ENCODE measurements around the gene NFX1. TPM values are rescaled to one million over a fixed set of nuclear protein-coding genes. Genes with fewer than 3 reads are reported as not detected.

Gene NFX1
- total and polyA plus RNA-seq, 9 of the 15 experiments (the other 6 are each of a cell fraction or from before 2014, with no cell fraction given), result 8.8 to 38.9 (median 26.8) TPM

GRCh38 chr9:33288235-33288634, 2.1 kb upstream of the NFX1 start:
- Histone ChIP-seq H3K79me2 (ENCODE audit: control insufficient read depth, insufficient read depth, low read length) (peaks cover 30% of the 10 kb centered on the region), H4K20me1 (replicated peaks; ENCODE audit: control insufficient read depth, insufficient read depth, low read length) (0 out of 2 replicates have a peak, but pooled peaks cover 6% of the 10 kb centered on the region), H3K27me3 (ENCODE audit: control insufficient read depth in 2 of 2, insufficient read depth in 2 of 2, low read length in 2 of 2) (no peaks in the 10 kb centered on the region), H3K4me2 (ENCODE audit: insufficient read depth, low read length) (no peak overlapping the region), H3K9me3 (replicated peaks; ENCODE audit: control insufficient read depth, insufficient read depth, low read depth, low read length) (no peaks in the 10 kb centered on the region), H3K4me3 (no peak overlapping the region), H3K36me3 (ENCODE audit: control insufficient read depth, insufficient read depth, low read length) (peaks cover 16% of the 10 kb centered on the region), H3K9ac (ENCODE audit: insufficient read depth in 1 of 2, low read depth in 2 of 2, low read length in 2 of 2) (no peak overlapping the region), H3K4me1 (replicated peaks in 1 of 2; ENCODE audit: control insufficient read depth in 2 of 2, insufficient read depth in 2 of 2, low read length in 2 of 2) (peaks cover 10 to 21% of the 10 kb centered on the region in 2 experiments; a peak in 4 of 5 replicates), H3K27ac (ENCODE audit: extremely low read depth, low read depth, low read length) (no peak overlapping the region), H3K9me1 (ENCODE audit: control insufficient read depth, insufficient read depth, low read length) (no peaks in the 10 kb centered on the region), H2AFZ (ENCODE audit: low read depth, low read length) (no peak overlapping the region)
- POLR2A ChIA-PET, result interaction anchor here (0.5 kb wide), 1 partner anchor 24 kb away, joined by 3 read pairs; the partner anchor contains the start of genes BAG1 and CHMP5
- BruUV-seq (replicated peaks), result no TSS peak
- TF ChIP-seq NR4A1 (CRISPR knock-in tag; IDR thresholded peaks at IDR 0.05) (no peak), NR4A1 (tag; IDR thresholded peaks at IDR 0.05) (no peak), ZNF699 (CRISPR knock-in tag; IDR thresholded peaks at IDR 0.05; ENCODE audit: insufficient replicate concordance) (no peak), TEAD2 (tag; IDR thresholded peaks at IDR 0.05) (no peak), ZBTB1 (CRISPR knock-in tag; IDR thresholded peaks at IDR 0.05; ENCODE audit: borderline replicate concordance, low read depth) (no peak), DIDO1 (tag; IDR thresholded peaks at IDR 0.05; ENCODE audit: low read depth) (no peak), ATF4 (CRISPR knock-in tag; IDR thresholded peaks at IDR 0.05) (no peak), ZNF584 (CRISPR knock-in tag; IDR thresholded peaks at IDR 0.05; ENCODE audit: low read depth) (no peak), CAMTA2 (CRISPR knock-in tag; conservative IDR thresholded peaks at IDR 0.05) (no peak), TCFL5 (CRISPR knock-in tag; conservative IDR thresholded peaks at IDR 0.05) (no peak), ESRRA (IDR thresholded peaks at IDR 0.05; ENCODE audit: borderline replicate concordance, low read depth) (no peak), CTCF (IDR thresholded peaks at IDR 0.05 in 2 of 3, conservative IDR thresholded peaks at IDR 0.05 in 1 of 3; ENCODE audit: insufficient read depth in 2 of 3, low read depth in 1 of 3, low read length in 3 of 3) (no peak), SMC3 (conservative IDR thresholded peaks at IDR 0.05; ENCODE audit: insufficient read depth, low read depth, low read length) (no peak), ZNF165 (CRISPR knock-in tag; IDR thresholded peaks at IDR 0.05; ENCODE audit: borderline replicate concordance) (no peak), PATZ1 (CRISPR knock-in tag; IDR thresholded peaks at IDR 0.05; ENCODE audit: borderline replicate concordance) (no peak)
- in situ Hi-C loops (cut with MboI) (no loop called here), intact Hi-C loops (cut with micrococcal nuclease) (loop anchor here (10.0 kb wide), 1 partner anchor 167 kb away; no protein-coding TSS in a partner anchor)
- FAIRE-seq, result no peak
- no peak for DNase-seq (ENCODE audit: extremely low read depth in 1 of 4, low spot score in 3 of 4)
- CTCF ChIA-PET (ENCODE audit: low intra/inter-chr PET ratio), result interaction anchor here (0.8 kb wide), 1 partner anchor 165 kb away, joined by 3 read pairs; no protein-coding TSS in a partner anchor
- no CpG with 5 or more reads among the region's 4 CpGs for WGBS (ENCODE audit: insufficient coverage, low coverage, missing lambda C conversion rate)
- ATAC-seq, result no peak

All from K562 (cell line).